ENCODE data around the gene CCDC174. TPM values are rescaled to one million over a fixed set of nuclear protein-coding genes. Genes with fewer than 3 reads are reported as not detected.
A peak's percentile ranks its signal among the peaks of the same experiment; 100 is the strongest.

Gene CCDC174
- total RNA-seq, 1 experiment from 2014 or later: 16.7 TPM

GRCh38 chr3:14620512-14620911 lies 31.1 kb upstream of the CCDC174 start:
- Histone ChIP-seq H3K4me3 (ENCODE audit: low read length) (no peak overlapping the region), H3K79me2 (ENCODE audit: low read length) (no peaks in the 10 kb centered on the region), H3K27me3 (ENCODE audit: low read length) (no peaks in the 10 kb centered on the region), H2AFZ (ENCODE audit: low read length) (no peak overlapping the region), H3K9me2 (replicated peaks; ENCODE audit: insufficient read depth, low read length) (no peaks in the 10 kb centered on the region), H3K4me1 (ENCODE audit: low read length) (peaks cover 4% of the 10 kb centered on the region), H4K20me1 (ENCODE audit: insufficient read depth, low read depth, low read length) (no peaks in the 10 kb centered on the region; the same call in 1 of the 2 replicates), H3K27ac (ENCODE audit: low read length) (no peak overlapping the region), H3K9me3 (ENCODE audit: low read length) (no peaks in the 10 kb centered on the region), H3K36me3 (ENCODE audit: insufficient read depth, low read length) (no peaks in the 10 kb centered on the region), H3K4me2 (ENCODE audit: low read depth, low read length, poor library complexity, severe bottlenecking) (no peak overlapping the region), H3K9ac (ENCODE audit: low read length) (no peak overlapping the region)
- DNase-seq: no peak

- H3K4me2 ChIP-seq (ENCODE audit: low read depth, low read length, poor library complexity, severe bottlenecking): no peak overlapping the region
- H4K20me1 ChIP-seq (ENCODE audit: insufficient read depth, low read depth, low read length): no peaks in the 10 kb centered on the region; the same call in 1 of the 2 replicates
- H3K27me3 ChIP-seq (ENCODE audit: low read length): no peaks in the 10 kb centered on the region
- no peaks in the 10 kb centered on the region for H3K79me2 ChIP-seq (ENCODE audit: low read length)
- no peaks in the 10 kb centered on the region for H3K4me1 ChIP-seq (ENCODE audit: low read length)
- no peaks in the 10 kb centered on the region for H3K9me3 ChIP-seq (ENCODE audit: low read length)
- no peak overlapping the region for H3K4me3 ChIP-seq (ENCODE audit: low read length)
- H3K9me2 ChIP-seq (replicated peaks; ENCODE audit: insufficient read depth, low read length): no peaks in the 10 kb centered on the region
- H3K9ac ChIP-seq (ENCODE audit: low read length): no peak overlapping the region
- no peak overlapping the region for H3K27ac ChIP-seq (ENCODE audit: low read length)
- H2AFZ ChIP-seq (ENCODE audit: low read length): no peak overlapping the region
- no peaks in the 10 kb centered on the region for H3K36me3 ChIP-seq (ENCODE audit: insufficient read depth, low read length)
- no peak for DNase-seq
These were observed 30.5 kb upstream of the CCDC174 start for GRCh38 chr3:14621093-14621492.

- Histone ChIP-seq H3K27ac (ENCODE audit: low read length) (no peak overlapping the region), H3K4me1 (ENCODE audit: low read length) (no peaks in the 10 kb centered on the region), H2AFZ (ENCODE audit: low read length) (no peak overlapping the region), H3K27me3 (ENCODE audit: low read length) (no peaks in the 10 kb centered on the region), H3K79me2 (ENCODE audit: low read length) (no peaks in the 10 kb centered on the region), H3K9ac (ENCODE audit: low read length) (no peak overlapping the region), H3K4me2 (ENCODE audit: low read depth, low read length, poor library complexity, severe bottlenecking) (no peak overlapping the region), H3K9me3 (ENCODE audit: low read length) (no peaks in the 10 kb centered on the region), H3K36me3 (ENCODE audit: insufficient read depth, low read length) (no peaks in the 10 kb centered on the region), H4K20me1 (ENCODE audit: insufficient read depth, low read depth, low read length) (no peaks in the 10 kb centered on the region), H3K4me3 (ENCODE audit: low read length) (no peak overlapping the region), H3K9me2 (replicated peaks; ENCODE audit: insufficient read depth, low read length) (no peaks in the 10 kb centered on the region)
- DNase-seq: no peak
These were observed 29.2 kb upstream of the CCDC174 start for GRCh38 chr3:14622368-14622767.

- Histone ChIP-seq H3K4me3 (ENCODE audit: low read length) (no peak overlapping the region), H4K20me1 (ENCODE audit: insufficient read depth, low read depth, low read length) (no peaks in the 10 kb centered on the region), H3K79me2 (ENCODE audit: low read length) (no peaks in the 10 kb centered on the region), H3K4me2 (ENCODE audit: low read depth, low read length, poor library complexity, severe bottlenecking) (no peak overlapping the region), H3K9ac (ENCODE audit: low read length) (no peak overlapping the region), H2AFZ (ENCODE audit: low read length) (no peak overlapping the region), H3K27ac (ENCODE audit: low read length) (no peak overlapping the region), H3K9me3 (ENCODE audit: low read length) (no peaks in the 10 kb centered on the region), H3K36me3 (ENCODE audit: insufficient read depth, low read length) (no peaks in the 10 kb centered on the region), H3K9me2 (replicated peaks; ENCODE audit: insufficient read depth, low read length) (no peaks in the 10 kb centered on the region), H3K4me1 (ENCODE audit: low read length) (no peaks in the 10 kb centered on the region), H3K27me3 (ENCODE audit: low read length) (no peaks in the 10 kb centered on the region)
- DNase-seq: no peak
These were observed 28.0 kb upstream of the CCDC174 start for GRCh38 chr3:14623569-14624051.

GRCh38 chr3:14624498-14624897 lies 27.1 kb upstream of the CCDC174 start:
- DNase-seq: no peak
- Histone ChIP-seq H3K4me1 (ENCODE audit: low read length) (no peaks in the 10 kb centered on the region), H3K4me3 (ENCODE audit: low read length) (no peak overlapping the region), H3K9me2 (replicated peaks; ENCODE audit: insufficient read depth, low read length) (no peaks in the 10 kb centered on the region), H3K9me3 (ENCODE audit: low read length) (no peaks in the 10 kb centered on the region), H3K36me3 (ENCODE audit: insufficient read depth, low read length) (no peaks in the 10 kb centered on the region), H3K27me3 (ENCODE audit: low read length) (no peaks in the 10 kb centered on the region), H3K79me2 (ENCODE audit: low read length) (no peaks in the 10 kb centered on the region), H2AFZ (ENCODE audit: low read length) (no peak overlapping the region), H3K4me2 (ENCODE audit: low read depth, low read length, poor library complexity, severe bottlenecking) (no peak overlapping the region), H3K9ac (ENCODE audit: low read length) (no peak overlapping the region), H4K20me1 (ENCODE audit: insufficient read depth, low read depth, low read length) (no peaks in the 10 kb centered on the region), H3K27ac (ENCODE audit: low read length) (no peak overlapping the region)

- no peaks in the 10 kb centered on the region for H3K4me1 ChIP-seq (ENCODE audit: low read length)
- no peaks in the 10 kb centered on the region for H3K36me3 ChIP-seq (ENCODE audit: insufficient read depth, low read length)
- H3K9me2 ChIP-seq (replicated peaks; ENCODE audit: insufficient read depth, low read length): no peaks in the 10 kb centered on the region
- no peaks in the 10 kb centered on the region for H4K20me1 ChIP-seq (ENCODE audit: insufficient read depth, low read depth, low read length)
- no peak for DNase-seq
- H2AFZ ChIP-seq (ENCODE audit: low read length): no peak overlapping the region
- H3K27ac ChIP-seq (ENCODE audit: low read length): no peak overlapping the region
- no peaks in the 10 kb centered on the region for H3K9me3 ChIP-seq (ENCODE audit: low read length)
- H3K4me3 ChIP-seq (ENCODE audit: low read length): no peak overlapping the region
- H3K27me3 ChIP-seq (ENCODE audit: low read length): no peaks in the 10 kb centered on the region
- H3K4me2 ChIP-seq (ENCODE audit: low read depth, low read length, poor library complexity, severe bottlenecking): no peak overlapping the region
- H3K79me2 ChIP-seq (ENCODE audit: low read length): no peaks in the 10 kb centered on the region
- H3K9ac ChIP-seq (ENCODE audit: low read length): no peak overlapping the region
These were observed 26.1 kb upstream of the CCDC174 start for GRCh38 chr3:14625443-14625842.

- Histone ChIP-seq H3K27ac (ENCODE audit: low read length) (no peak overlapping the region), H3K36me3 (ENCODE audit: insufficient read depth, low read length) (no peaks in the 10 kb centered on the region), H3K79me2 (ENCODE audit: low read length) (no peaks in the 10 kb centered on the region), H2AFZ (ENCODE audit: low read length) (no peak overlapping the region), H3K4me2 (ENCODE audit: low read depth, low read length, poor library complexity, severe bottlenecking) (no peak overlapping the region), H3K9ac (ENCODE audit: low read length) (no peak overlapping the region), H3K9me3 (ENCODE audit: low read length) (no peaks in the 10 kb centered on the region), H3K27me3 (ENCODE audit: low read length) (no peaks in the 10 kb centered on the region), H3K4me3 (ENCODE audit: low read length) (no peak overlapping the region), H4K20me1 (ENCODE audit: insufficient read depth, low read depth, low read length) (no peaks in the 10 kb centered on the region), H3K9me2 (replicated peaks; ENCODE audit: insufficient read depth, low read length) (no peaks in the 10 kb centered on the region), H3K4me1 (ENCODE audit: low read length) (no peaks in the 10 kb centered on the region)
- DNase-seq: peak; percentile 9
These were observed 23.7 kb upstream of the CCDC174 start for GRCh38 chr3:14627815-14628214.

- H3K9me2 ChIP-seq (replicated peaks; ENCODE audit: insufficient read depth, low read length): no peaks in the 10 kb centered on the region
- DNase-seq: no peak
- H4K20me1 ChIP-seq (ENCODE audit: insufficient read depth, low read depth, low read length): no peaks in the 10 kb centered on the region
- no peak overlapping the region for H3K4me2 ChIP-seq (ENCODE audit: low read depth, low read length, poor library complexity, severe bottlenecking)
- H3K27ac ChIP-seq (ENCODE audit: low read length): no peak overlapping the region
- H3K4me1 ChIP-seq (ENCODE audit: low read length): no peaks in the 10 kb centered on the region
- H3K9me3 ChIP-seq (ENCODE audit: low read length): no peaks in the 10 kb centered on the region
- no peaks in the 10 kb centered on the region for H3K36me3 ChIP-seq (ENCODE audit: insufficient read depth, low read length)
- H2AFZ ChIP-seq (ENCODE audit: low read length): no peak overlapping the region
- no peak overlapping the region for H3K4me3 ChIP-seq (ENCODE audit: low read length)
- no peaks in the 10 kb centered on the region for H3K79me2 ChIP-seq (ENCODE audit: low read length)
- no peaks in the 10 kb centered on the region for H3K27me3 ChIP-seq (ENCODE audit: low read length)
- no peak overlapping the region for H3K9ac ChIP-seq (ENCODE audit: low read length)
These were observed 23.2 kb upstream of the CCDC174 start for GRCh38 chr3:14628406-14628805.

All from Karpas-422 (cell line).